ENCODE results near the gene CTF1.

- TF ChIP-seq POLR2A (IDR thresholded peaks at IDR 0.05), result no peak
- no peak for TF ChIP-seq CTCF (IDR thresholded peaks at IDR 0.05)
These were observed 10.7 kb downstream of the CTF1 start for GRCh38 chr16:30907064-30907463.
